ENCODE measurements around the gene NRIP1.

DNA sequence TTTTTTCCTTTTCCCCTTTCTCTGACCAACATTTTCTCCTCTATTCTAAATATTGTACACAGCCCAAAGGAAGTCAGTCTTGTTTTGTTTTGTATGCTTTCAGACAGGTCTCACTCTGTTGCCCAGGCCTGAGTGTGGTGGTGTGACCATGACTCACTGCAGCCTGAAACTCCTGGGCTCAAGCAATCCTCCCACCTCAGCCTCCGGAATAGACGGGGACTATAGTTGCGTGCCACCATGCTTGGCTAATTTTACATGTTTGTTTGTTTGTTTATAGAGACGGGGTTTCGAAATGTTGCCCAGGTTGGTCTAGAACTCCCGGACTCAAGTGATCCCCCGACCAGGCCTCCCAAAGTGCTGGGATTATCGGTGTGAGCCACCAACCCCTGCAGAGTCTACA is 72.8 kb downstream of the NRIP1 start:
- TF ChIP-seq POLR2AphosphoS5 (IDR thresholded peaks at IDR 0.05; ENCODE audit: low read depth, low read length) = no peak
- TF ChIP-seq, protein P1, sequence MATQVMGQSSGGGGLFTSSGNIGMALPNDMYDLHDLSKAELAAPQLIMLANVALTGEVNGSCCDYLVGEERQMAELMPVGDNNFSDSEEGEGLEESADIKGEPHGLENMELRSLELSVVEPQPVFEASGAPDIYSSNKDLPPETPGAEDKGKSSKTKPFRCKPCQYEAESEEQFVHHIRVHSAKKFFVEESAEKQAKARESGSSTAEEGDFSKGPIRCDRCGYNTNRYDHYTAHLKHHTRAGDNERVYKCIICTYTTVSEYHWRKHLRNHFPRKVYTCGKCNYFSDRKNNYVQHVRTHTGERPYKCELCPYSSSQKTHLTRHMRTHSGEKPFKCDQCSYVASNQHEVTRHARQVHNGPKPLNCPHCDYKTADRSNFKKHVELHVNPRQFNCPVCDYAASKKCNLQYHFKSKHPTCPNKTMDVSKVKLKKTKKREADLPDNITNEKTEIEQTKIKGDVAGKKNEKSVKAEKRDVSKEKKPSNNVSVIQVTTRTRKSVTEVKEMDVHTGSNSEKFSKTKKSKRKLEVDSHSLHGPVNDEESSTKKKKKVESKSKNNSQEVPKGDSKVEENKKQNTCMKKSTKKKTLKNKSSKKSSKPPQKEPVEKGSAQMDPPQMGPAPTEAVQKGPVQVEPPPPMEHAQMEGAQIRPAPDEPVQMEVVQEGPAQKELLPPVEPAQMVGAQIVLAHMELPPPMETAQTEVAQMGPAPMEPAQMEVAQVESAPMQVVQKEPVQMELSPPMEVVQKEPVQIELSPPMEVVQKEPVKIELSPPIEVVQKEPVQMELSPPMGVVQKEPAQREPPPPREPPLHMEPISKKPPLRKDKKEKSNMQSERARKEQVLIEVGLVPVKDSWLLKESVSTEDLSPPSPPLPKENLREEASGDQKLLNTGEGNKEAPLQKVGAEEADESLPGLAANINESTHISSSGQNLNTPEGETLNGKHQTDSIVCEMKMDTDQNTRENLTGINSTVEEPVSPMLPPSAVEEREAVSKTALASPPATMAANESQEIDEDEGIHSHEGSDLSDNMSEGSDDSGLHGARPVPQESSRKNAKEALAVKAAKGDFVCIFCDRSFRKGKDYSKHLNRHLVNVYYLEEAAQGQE (IDR thresholded peaks at IDR 0.05; ENCODE audit: insufficient read depth in 1 of 2, low read depth in 2 of 2, low read length in 1 of 2) = no peak
